GM19452 (cell line): Measurements from ENCODE around the gene PAWR.
A peak's percentile ranks its signal among the peaks of the same experiment; 100 is the strongest.
"Not testable (repeated sequence)": the region's sequence is repeated elsewhere in the genome, so short reads cannot be mapped to it uniquely, and the experiment has no call there.

Source experiments
- ATAC-seq: cut with Tn5 transposase; IDR thresholded peaks from one replicate; pipeline ENCODE4 v1.9.1; 2021; ENCODE audit not compliant: unreplicated experiment

PAWR gene

GRCh38 chr12:79650440-79650839, 40.3 kb downstream of the PAWR start:
- ATAC-seq, result no peak

GRCh38 chr12:79648881-79649280, 41.9 kb downstream of the PAWR start:
- no peak for ATAC-seq

- not testable (repeated sequence) for ATAC-seq
Observed at GRCh38 chr12:79646843-79647242, 43.9 kb downstream of the PAWR start.

GRCh38 chr12:79645235-79645630, 45.5 kb downstream of the PAWR start:
- peak; percentile 100 for ATAC-seq

- ATAC-seq, result peak; percentile 31
Observed at GRCh38 chr12:79644274-79645234, 46.2 kb downstream of the PAWR start.

- no peak for ATAC-seq
Observed at GRCh38 chr12:79643821-79644220, 46.9 kb downstream of the PAWR start.

GRCh38 chr12:79638490-79638889, 52.3 kb downstream of the PAWR start:
- ATAC-seq, result no peak

GRCh38 chr12:79637093-79637492, 53.7 kb downstream of the PAWR start:
- no peak for ATAC-seq

- no peak for ATAC-seq
Observed at GRCh38 chr12:79635676-79636075, 55.1 kb downstream of the PAWR start.

GRCh38 chr12:79634957-79635471, 55.8 kb downstream of the PAWR start:
- ATAC-seq, result no peak

- no peak for ATAC-seq
Observed at GRCh38 chr12:79629561-79629960, 61.2 kb downstream of the PAWR start.

GRCh38 chr12:79626735-79627134, 64.0 kb downstream of the PAWR start:
- ATAC-seq, result not testable (repeated sequence)

- no peak for ATAC-seq
Observed at GRCh38 chr12:79624378-79624777, 66.4 kb downstream of the PAWR start.

- no peak for ATAC-seq
Observed at GRCh38 chr12:79619872-79620562, 70.7 kb downstream of the PAWR start.

GRCh38 chr12:79618848-79619404, 71.8 kb downstream of the PAWR start:
- no peak for ATAC-seq

GRCh38 chr12:79617696-79618095, 73.1 kb downstream of the PAWR start:
- no peak for ATAC-seq

GRCh38 chr12:79615596-79616560, 74.9 kb downstream of the PAWR start:
- ATAC-seq, result peak; percentile 67

GRCh38 chr12:79614730-79615129, 76.0 kb downstream of the PAWR start:
- no peak for ATAC-seq

- no peak for ATAC-seq
Observed at GRCh38 chr12:79601908-79602307, 88.9 kb downstream of the PAWR start.

- no peak for ATAC-seq
Observed at GRCh38 chr12:79597910-79598309, 92.9 kb downstream of the PAWR start.
